Stimulated activated CD4-positive, alpha-beta T cell treated with anti-CD3 and anti-CD28 coated beads, Interleukin-12 subunit alpha, Interleukin-12 subunit beta, amount 100 ng/mL, for 24 hours (primary cell): ENCODE results near the gene IFNLR1.
"Not testable (repeated sequence)": the region's sequence is repeated elsewhere in the genome, so short reads cannot be mapped to it uniquely, and the experiment has no call there.

Source experiments
- DNase-seq, 2 experiments: peaks; one replicate each; pipeline ENCODE4 v3.0.0-alpha.2; 2020; ENCODE audit warnings: low read depth in 2 of 2

Gene IFNLR1

DNA sequence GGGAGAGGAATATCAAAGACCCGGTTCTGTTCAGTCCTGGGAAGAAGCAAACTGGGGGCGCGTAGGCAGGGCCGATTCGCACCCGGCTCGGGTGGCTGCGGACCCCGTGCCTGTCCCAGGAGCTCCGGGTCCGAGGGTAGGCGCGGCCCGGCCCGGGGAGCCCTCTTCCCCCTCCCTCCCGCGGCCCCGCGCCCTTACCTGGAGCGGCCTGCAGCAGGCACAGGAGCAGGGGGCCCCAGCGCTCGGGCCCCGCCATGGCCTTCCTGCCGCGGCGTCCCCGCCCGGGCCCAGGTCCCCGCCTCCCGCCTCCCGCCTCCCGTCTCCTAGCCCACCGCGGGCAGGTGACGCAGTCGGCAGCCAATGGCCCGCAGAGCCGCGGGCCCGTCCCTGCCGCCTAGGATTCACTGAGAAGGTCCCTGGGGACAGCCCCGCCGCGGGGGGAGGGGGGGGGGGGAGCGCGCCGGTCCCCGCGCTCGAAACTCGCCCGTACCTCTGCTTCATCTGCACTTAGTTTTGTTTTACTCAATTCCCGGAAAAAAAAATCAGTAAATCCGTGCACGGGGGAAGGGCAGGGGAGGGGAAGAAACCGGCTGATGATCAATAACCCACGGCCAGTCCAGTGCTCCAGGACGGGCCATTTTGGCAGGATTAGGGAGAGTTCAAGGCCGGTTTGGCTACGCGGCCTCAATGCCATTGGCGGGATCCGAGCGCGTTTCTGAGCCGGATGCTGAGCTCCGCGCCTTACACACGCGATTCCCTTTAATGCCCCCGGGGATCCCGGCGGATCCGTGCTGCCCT lies at the start of gene IFNLR1:
TSS of gene IFNLR1 (minus strand) at position 297 of the 798 bp plus-strand sequence. CDS start at position 256, 41 bp downstream.
- peak; percentile 57 to 77 for DNase-seq

DNA sequence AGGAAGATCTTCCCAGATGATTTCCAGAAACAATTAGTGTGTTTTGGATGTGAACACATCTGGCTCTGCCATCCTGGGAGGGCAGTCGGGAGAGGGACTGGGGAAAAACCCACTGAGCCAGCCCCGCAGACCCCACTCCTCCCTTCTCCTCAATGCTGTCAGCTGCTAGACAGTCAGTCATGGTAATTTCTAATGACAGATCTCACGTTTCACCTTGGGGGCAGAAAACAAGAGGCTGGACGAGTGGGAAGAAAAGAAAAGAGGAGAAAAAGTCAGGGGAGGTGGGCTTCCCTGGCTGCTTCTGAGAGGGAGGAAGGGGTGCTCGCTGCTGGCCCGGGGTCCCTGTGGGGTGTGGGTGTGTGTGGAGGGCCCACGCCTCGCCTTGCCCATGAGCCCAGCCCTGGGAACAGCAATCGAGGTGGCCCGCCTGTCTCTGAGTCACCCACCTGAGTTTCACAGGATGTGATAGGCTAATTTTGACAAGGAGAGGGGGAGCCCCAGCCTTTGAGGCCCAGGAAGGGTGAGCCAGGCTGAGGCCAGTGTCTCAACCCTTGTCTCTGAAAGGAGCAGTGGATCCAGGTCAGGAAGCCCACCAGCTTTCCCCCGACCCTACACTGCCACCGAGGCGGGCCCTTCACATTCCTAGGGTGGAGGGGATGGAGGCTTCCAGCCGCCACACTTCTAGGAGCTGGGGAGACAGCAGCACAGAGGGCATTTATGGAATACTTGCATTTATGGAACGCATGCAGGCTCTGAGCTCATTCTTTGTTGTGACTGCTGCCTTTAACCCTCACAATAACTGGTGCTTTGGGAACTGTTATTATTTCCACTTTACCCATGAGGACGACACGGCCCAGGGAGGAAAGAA lies 49.1 kb upstream of the IFNLR1 start:
- DNase-seq, result peak; percentile 2 to 40

DNA sequence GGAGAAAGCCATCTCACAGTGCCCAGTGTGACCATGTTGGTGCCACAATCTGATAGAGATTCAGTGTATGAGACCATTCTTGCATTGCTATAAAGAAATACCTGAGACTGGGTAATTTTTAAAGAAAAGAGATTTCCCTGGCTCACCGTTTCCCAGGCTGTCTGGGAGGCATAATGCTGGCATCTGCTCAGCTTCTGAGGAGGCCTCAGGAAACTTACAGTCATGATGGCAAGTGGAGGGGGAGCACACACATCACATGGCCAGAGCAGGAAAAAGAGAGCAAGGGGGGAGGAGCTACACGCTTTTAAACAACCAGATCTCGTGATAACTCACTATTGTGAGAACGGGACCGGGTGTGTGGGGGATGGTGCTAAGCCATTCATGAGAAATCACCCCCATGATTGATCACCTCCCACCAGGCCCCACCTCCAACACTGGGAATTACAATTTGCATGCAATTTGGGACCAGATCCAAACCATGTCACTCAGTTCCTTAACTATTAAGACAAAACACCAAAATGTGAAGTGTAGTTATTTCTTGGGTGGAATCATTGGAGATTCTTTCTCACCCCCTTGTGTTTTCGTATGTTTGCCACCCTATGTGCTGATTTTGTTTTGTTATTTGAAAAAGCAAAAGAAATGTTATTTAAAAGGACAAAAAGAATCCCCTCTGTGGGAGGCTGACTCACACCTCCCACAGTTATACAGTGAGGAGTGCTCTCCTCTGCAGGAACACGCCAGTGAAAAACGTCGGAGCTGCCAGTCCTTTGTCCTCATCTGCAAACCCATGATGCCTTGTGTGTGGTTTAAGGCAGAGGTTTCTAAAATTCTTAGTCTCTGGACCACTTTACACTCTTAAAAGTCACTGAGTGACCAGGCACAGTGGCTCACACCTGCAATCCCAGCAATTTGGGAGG lies 46.9 kb upstream of the IFNLR1 start:
- no peak for DNase-seq

DNA sequence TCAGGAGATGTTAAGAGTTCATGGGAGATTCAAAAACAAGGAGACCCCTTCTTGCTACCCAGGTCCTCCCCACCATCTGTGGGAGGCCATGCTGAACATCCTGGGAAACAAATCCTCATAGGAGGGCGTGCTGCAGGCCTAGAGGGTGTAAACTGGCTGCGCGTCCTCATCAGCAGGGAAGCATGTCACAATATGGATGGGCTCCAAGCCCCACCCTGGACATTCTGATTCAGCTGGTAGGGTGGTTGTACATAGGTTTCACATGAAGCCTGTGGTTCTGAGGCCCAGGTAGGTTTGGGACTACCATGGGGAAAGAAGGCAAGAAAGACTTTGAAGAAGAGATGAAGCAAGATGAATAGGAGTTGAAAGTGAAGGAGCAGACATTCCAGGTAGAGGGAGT lies 44.6 kb upstream of the IFNLR1 start:
- no peak for DNase-seq

DNA sequence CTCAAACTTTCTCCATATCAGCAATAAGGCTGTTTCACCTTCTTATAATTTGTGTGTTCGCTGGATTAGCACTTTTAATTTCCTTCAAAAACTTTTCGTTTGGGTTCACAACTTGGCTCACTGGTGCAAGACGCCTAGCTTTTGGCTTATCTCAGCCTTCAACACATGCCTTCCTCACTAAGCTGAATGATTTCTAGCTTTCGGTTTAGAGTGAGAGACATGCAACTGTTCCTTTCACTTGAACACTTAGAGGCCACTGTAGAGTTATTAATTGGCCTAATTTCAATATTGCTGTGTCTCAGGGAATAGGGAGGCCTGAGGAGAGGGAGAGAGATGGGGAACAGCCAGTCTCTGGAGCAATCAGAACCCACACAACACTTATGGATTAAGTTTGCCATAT lies 41.2 kb upstream of the IFNLR1 start:
- DNase-seq, result no peak

DNA sequence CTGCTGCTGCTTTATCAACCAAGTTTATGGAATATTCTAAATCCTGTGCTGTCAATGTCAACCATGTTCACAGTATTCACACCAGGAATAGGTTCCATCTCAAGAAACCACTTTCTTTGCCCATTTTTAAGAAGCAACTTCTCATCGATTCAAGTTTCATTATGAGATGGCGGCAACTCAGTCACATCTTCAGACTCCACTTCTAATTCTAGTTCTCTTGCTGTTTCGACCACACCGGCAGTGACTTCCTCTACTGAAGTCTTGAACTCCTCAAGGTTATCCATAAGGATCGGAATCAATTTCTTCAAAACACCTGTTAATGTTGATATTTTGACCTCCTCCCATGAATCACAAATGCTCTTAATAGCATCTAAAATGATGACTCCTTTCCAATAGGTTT lies 39.7 kb upstream of the IFNLR1 start:
- DNase-seq, result no peak

DNA sequence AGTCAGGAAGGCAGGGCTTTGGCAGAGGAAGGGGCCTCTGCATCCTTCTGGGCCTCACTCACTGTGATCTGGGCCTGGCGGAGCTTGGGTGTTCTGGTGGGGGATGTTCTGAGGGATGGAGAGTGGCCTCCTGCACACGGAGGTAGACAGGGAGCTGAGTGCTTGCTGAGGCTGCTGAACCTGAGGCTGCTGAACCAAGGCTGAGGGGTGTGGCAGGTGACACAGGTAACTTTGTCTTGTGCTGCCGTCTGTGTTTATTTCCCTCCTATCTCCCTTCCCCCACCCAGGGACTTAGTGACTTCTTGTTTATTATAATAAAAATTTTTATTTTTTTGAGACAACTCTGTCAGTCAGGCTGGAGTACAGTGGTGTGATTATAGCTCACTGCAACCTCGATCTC lies 37.7 kb upstream of the IFNLR1 start:
- DNase-seq, result no peak

DNA sequence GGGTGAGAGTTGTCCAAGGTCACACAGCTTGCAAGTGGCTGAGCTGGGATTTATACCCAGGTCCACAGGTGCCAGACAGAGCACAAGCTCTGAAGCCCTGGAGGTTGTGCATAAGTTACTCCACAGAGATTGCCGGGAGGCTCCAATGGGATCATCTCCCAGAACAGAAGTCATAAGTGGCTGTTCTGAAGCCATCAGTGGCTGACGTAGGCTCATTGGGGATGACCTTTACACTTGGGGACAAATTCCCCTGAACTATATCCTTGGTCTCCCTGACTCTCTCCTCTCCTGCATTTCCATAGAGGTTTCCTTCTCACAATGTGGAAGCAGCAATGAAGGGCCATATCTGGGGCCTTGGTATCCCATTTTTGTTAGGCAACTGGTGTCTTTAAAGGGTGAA lies 37.0 kb upstream of the IFNLR1 start:
- DNase-seq, result no peak

DNA sequence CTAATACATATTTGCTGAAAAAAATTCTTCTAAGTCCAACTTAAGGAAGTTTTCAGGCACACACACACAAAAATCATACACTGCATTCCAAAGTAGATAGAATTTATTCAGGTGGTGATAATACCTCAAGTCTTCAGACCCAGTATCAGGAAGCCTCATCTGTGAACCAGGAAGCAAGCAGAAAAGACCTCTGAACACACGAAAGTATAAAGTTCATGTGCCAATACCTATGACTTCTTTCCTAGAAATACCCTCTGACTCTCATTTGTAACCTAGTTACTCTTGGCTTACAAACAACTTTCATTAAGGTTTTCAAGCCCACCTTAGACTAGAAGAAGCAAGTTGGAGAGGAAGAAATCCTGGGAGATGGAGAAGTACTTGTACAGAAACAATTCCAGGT lies 35.7 kb upstream of the IFNLR1 start:
- no peak for DNase-seq

DNA sequence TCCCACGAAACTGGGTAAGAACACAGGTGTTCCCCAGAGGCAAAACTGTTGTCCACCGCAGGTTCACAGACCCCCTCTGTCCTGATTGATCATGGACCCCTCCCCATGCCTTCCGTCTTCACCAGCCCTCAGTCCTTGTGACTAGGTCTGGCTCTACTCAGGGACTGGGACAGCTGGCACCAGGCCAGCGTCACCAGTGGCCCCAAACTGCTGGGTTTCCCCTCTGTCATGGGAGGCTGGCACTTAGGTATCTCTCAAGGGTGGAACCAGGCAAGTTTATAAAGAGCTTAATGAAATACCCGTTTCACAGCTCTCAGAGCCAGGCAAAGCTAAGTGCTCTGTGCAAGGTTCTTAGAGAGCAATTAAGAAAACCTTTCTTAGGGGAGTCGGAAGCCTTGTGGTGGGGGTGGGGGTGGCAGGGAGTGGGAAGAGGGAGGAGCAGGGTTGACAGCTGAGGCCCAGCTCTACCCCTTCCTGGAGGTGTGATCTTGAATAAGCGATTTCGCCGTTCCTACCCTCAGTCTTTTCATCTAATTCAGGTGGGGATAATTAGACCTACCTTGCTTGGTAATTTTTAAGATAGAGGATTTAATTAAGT lies 35.0 kb upstream of the IFNLR1 start:
- DNase-seq, result no peak

DNA sequence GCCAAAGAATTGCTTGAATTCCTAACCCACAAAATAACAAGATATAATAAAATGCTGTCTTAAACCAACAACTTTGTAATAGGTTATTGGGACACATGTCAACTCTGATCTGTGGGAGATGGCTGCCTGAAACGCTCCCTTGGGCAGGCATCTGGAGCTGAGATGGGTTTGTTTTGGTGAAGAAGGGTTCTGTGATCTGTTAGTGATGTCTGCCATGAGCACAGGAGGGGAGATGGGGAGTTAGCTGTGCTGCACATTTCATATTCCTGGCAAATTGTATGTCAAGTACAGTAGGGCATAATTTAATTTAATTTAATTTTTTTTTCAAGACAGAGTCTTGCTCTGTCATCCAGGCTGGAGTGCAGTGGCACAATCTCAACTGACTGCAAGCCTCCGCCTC lies 34.2 kb upstream of the IFNLR1 start:
- DNase-seq, result no peak

DNA sequence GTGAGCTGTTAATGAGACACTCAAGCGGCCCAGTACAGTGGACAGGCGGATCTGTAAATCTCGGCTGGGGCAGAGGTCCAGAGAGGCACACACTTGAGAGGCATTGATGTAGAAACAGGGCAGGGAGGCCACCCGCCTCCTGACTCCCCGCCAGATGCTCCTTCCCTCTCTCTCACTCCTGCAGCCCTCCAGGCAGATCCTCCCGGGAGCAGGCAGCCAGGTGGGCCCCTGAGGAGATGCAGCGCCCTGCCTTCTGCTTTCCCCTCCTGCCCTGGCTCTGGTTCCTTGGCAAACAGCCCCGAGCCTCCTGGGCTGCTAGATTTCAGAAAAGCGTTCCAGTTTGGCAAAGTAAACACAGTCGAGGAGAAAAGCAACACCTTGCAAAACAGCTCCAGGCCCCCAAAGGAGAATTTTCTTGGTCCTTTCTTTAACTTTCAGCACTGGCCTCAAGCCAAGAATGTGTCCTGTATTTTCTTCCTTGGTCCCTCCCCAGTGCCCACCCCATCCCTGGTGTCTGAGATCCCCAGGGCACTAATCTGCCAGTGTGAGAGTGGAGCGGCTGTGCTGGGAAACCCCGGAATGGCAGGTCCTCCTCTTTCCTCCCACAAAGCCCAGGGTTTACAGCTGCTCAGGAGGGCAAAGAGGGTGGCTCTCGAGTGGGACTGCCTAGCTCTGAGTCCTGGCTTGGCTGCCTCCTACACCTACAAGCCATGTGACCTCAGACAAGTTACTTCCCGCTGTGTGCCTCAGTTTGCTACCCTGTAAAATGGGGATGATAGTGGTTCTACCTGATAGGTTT lies 29.4 kb upstream of the IFNLR1 start:
- DNase-seq, result no peak

DNA sequence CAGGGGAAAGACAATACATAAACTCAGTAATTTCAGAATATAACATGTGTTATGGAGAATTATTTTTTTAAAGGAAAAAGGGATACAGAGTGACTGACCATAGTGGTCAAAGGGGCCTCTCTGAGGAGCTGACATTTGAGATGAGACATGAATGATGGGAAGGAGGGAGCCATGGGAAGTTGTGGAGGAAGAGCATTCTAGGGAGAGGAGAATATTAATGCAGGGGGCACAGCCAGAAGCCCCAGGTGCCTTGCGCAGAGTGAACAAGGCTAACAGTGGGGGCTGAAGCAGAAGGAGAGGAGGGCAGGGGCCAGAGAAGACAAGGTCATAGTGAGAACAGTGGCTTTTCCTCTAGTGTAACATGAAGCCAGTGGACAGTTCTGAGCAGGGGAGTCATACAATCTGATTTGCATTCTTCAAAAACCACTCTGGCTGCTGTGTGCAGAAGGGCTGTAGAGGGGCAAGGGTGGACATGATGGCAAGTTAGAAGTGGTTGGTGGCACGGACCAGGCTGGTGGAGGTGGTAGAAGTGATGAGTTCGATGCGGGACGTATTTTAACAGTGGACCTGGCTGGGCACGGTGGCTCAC lies 28.2 kb upstream of the IFNLR1 start:
- no peak for DNase-seq

DNA sequence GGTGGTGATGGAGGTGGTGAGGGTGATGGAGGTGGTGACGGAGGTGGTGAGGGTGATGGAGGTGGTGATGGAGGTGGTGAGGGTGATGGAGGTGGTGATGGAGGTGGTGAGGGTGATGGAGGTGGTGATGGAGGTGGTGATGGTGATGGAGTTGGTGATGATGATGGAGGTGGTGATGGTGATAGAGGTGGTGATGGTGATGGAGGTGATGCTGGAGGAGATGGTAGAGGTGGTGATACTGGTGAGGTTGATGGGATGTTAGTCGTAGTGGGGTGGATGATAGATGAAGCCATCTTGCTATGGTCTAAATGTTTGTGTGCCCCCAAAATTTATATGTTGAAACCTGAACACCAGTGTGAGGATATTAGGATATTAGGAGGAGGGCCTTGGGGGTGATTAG lies 25.3 kb upstream of the IFNLR1 start:
- no peak for DNase-seq

DNA sequence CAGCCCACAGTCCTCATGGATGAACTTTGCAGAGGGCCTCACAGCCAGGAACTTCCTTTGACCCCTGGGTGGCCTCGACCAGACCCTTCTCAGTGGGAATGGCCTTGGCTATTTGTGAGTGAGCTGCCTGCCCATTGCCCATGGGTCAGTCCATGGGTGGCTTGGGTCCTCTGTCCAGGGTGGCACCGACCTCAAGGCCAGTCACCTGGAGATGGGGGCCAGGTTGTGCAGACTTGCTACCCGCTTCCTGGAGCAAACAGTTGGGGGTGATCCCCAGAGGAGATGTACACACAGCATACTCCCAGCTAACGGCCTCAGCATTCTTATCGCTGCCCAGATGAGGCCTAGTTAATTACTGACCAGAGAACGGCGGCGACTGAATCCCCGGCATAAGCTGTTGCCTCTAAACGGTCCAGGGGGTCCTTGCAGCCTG lies 23.1 kb upstream of the IFNLR1 start:
- DNase-seq, result no peak

DNA sequence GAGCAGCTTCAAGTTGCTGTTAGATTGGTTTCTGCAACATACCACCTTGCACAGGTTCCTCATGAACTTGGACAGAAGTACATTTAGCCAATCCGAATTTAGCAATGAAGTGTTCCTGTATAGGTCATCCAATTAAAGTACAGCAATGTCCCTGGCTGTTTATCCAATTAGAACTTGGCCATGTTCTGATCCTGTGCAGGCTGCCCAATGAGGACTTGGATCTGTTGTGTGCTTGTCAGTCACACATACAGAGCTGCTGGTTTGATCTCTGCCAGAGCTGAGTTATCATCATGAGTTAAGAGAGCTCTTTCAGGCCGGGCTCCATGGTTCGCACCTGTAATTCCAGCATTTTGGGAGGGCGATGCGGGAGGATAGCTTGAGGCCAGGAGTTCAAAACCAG lies 22.0 kb upstream of the IFNLR1 start:
- DNase-seq, result no peak

DNA sequence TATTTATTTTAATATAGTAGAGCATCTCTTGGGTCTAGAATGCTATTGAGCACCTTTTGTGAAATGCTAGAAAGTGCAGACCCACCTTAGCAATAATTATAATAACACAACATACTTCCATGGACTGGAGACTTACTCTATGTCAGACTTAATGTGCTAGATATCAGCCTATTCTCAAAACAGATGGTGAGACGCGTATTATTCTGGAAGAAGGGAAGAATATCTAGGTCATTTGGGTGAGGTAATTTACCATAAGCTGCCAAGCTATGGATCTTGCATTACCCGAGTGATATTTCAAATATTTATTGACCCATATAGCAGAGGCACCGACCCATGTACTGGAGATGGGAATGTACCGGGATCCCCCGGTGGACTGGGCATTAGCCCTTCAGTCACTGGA lies 20.6 kb upstream of the IFNLR1 start:
- no peak for DNase-seq

DNA sequence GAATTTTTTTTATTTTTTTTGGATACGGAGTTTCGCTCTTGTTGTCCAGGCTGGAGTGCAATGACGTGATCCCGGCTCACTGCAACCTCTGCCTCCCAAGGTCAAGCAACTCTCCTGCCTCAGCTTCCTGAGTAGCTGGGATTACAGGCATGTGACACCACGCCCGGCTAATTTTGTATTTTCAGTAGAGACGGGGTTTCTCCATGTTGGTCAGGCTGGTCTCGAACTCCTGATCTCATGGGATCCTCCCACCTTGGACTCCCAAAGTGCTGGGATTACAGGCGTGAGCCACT lies 20.3 kb upstream of the IFNLR1 start:
- DNase-seq, result not testable (repeated sequence)

DNA sequence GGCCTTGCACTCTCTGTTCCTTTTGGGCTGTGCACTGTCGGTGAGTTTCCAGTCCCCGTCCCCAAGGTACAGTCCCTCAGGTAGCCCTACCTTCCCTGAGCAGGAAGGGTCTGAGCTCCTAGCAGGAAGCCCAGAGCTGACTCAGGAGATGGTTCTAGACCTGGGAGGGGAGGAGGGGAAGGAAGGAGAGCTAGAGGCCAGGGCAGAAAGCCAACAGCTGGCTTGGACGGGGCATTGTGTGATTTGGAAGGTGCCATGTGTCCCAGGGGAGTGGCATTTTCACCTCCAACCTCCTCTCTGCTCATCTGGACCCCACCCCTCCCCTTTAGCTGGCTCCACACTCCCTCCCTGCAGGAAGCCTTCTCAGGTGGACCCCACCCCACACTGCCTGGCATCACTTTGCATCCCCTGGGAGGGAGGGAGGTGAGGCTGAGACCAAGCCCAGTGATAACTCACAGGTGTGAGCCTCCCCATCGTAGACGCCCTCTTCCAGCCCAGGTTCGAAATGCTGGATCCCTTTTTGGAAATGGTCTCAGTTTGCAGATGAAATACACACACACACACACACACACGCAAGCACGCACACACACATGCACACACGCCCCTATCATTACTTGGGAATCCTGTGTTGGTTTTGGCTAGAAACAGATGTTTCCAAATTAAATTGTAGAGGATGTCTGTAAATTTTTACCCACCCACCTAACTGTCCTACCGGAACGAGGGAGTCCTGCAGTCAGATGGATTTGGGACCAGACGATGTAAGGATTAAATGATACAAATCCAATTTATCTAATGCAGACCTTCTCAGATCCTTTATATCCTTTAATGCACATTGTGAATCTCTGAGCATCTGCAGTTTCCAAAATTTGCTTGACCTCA lies 19.7 kb upstream of the IFNLR1 start:
- DNase-seq, result no peak

DNA sequence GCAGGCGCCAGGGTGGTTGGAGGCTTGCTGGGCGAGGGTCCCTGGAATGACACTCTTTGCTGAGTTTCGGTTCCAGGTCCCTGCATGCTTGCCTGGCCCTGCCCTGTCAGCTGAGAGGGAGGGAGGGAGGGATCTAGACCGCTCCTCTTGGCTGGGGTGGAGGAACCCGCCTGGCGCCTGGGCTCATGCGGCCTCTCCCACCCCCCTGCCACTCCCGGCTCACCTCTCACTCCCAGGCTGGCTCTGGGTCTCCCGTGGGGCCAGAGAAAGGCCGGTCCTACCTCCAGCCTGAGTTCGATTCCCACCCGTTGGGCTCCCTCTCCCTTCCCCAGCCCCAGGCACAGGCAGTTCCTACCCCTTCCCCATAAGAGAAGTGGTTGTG lies 19.0 kb upstream of the IFNLR1 start:
- no peak for DNase-seq
